Measurements from ENCODE around the gene GJD4. TPM values are rescaled to one million over a fixed set of nuclear protein-coding genes. Genes with fewer than 3 reads are reported as not detected.

Gene GJD4
- total RNA-seq, 1 donor, result under 0.01 TPM

DNA sequence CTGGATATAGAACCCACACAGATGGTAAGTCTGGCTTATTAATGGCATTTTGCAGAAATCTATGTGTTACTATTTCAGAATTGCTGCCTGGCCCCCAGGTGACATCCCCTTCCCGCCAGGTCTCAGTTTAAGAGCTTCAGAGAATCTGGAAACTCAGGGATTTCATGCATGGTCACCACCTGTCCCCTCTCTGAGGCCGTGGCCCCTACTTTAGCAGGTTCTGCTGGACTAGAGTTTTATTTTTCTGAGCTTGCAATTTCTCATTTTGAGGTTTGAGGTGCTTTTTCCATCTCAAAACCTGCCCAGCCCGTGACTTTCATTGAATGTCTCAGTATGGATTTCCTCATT, 24.7 kb upstream of the GJD4 start:
- Histone ChIP-seq H3K36me3 (ENCODE audit: insufficient read depth, low read length) (peaks cover 5% of the 10 kb centered on the region), H3K4me3 (ENCODE audit: insufficient read depth, low read length) (no peak overlapping the region), H3K4me1 (ENCODE audit: insufficient read depth, low read length) (peaks cover 8% of the 10 kb centered on the region), H3K27me3 (ENCODE audit: insufficient read depth, low read length) (no peaks in the 10 kb centered on the region), H2AFZ (ENCODE audit: low read length) (no peak overlapping the region), H3K4me2 (ENCODE audit: insufficient read depth, low read length) (no peak overlapping the region), H3K9me3 (ENCODE audit: low read depth, low read length) (no peaks in the 10 kb centered on the region), H4K20me1 (ENCODE audit: insufficient read depth, low read length) (no peaks in the 10 kb centered on the region), H3K27ac (ENCODE audit: low read depth, low read length) (no peak overlapping the region), H3K79me2 (ENCODE audit: insufficient read depth, low read length) (no peaks in the 10 kb centered on the region)
- no peak for DNase-seq (ENCODE audit: insufficient read length, low spot score, missing footprints)
- TF ChIP-seq, protein P1, sequence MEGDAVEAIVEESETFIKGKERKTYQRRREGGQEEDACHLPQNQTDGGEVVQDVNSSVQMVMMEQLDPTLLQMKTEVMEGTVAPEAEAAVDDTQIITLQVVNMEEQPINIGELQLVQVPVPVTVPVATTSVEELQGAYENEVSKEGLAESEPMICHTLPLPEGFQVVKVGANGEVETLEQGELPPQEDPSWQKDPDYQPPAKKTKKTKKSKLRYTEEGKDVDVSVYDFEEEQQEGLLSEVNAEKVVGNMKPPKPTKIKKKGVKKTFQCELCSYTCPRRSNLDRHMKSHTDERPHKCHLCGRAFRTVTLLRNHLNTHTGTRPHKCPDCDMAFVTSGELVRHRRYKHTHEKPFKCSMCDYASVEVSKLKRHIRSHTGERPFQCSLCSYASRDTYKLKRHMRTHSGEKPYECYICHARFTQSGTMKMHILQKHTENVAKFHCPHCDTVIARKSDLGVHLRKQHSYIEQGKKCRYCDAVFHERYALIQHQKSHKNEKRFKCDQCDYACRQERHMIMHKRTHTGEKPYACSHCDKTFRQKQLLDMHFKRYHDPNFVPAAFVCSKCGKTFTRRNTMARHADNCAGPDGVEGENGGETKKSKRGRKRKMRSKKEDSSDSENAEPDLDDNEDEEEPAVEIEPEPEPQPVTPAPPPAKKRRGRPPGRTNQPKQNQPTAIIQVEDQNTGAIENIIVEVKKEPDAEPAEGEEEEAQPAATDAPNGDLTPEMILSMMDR (IDR thresholded peaks at IDR 0.05; ENCODE audit: extremely low read depth, low read depth, low read length), result no peak

- Histone ChIP-seq H3K9me3 (ENCODE audit: low read depth, low read length) (no peaks in the 10 kb centered on the region), H3K27ac (ENCODE audit: low read depth, low read length) (no peak overlapping the region), H3K4me1 (ENCODE audit: insufficient read depth, low read length) (peaks cover 3% of the 10 kb centered on the region), H4K20me1 (ENCODE audit: insufficient read depth, low read length) (no peaks in the 10 kb centered on the region), H3K4me3 (ENCODE audit: insufficient read depth, low read length) (no peak overlapping the region), H3K27me3 (ENCODE audit: insufficient read depth, low read length) (no peaks in the 10 kb centered on the region), H2AFZ (ENCODE audit: low read length) (no peak overlapping the region), H3K4me2 (ENCODE audit: insufficient read depth, low read length) (no peak overlapping the region), H3K36me3 (ENCODE audit: insufficient read depth, low read length) (no peaks in the 10 kb centered on the region), H3K79me2 (ENCODE audit: insufficient read depth, low read length) (no peaks in the 10 kb centered on the region)
- no peak for DNase-seq (ENCODE audit: insufficient read length, low spot score, missing footprints)
- TF ChIP-seq, protein P1 (IDR thresholded peaks at IDR 0.05; ENCODE audit: extremely low read depth, low read depth, low read length), result no peak
These were observed 23.5 kb upstream of the GJD4 start for GRCh38 chr10:35581655-35582054.

GRCh38 chr10:35584946-35585345, 20.2 kb upstream of the GJD4 start:
- Histone ChIP-seq H3K4me3 (ENCODE audit: insufficient read depth, low read length) (no peak overlapping the region), H3K4me1 (ENCODE audit: insufficient read depth, low read length) (no peaks in the 10 kb centered on the region), H3K27me3 (ENCODE audit: insufficient read depth, low read length) (peaks cover 7% of the 10 kb centered on the region), H3K4me2 (ENCODE audit: insufficient read depth, low read length) (no peak overlapping the region), H3K36me3 (ENCODE audit: insufficient read depth, low read length) (no peaks in the 10 kb centered on the region), H3K27ac (ENCODE audit: low read depth, low read length) (no peak overlapping the region), H3K9me3 (ENCODE audit: low read depth, low read length) (no peaks in the 10 kb centered on the region), H3K79me2 (ENCODE audit: insufficient read depth, low read length) (no peaks in the 10 kb centered on the region), H4K20me1 (ENCODE audit: insufficient read depth, low read length) (no peaks in the 10 kb centered on the region), H2AFZ (ENCODE audit: low read length) (no peak overlapping the region)
- TF ChIP-seq, protein P1 (IDR thresholded peaks at IDR 0.05; ENCODE audit: extremely low read depth, low read depth, low read length), result no peak
- no peak for DNase-seq (ENCODE audit: insufficient read length, low spot score, missing footprints)

DNA sequence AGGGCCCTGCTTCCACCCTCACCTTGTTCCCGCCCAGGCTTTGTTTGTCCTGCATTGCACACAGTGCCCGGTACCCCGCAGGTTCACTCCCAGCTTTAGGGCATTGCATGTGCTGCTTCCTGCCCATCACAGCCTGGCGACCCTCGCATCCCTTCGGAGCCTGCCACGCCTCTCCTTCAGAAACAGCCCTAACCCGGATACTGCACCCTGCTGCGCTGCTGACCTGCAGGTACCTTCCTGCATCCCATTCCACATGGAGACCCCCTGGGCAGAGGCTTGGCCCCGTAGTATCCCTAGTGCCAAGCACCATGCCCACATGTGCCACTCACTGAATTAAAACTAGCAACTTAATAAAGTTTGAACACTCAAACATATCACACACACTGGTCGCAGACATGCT, 19.8 kb upstream of the GJD4 start:
- Histone ChIP-seq H4K20me1 (ENCODE audit: insufficient read depth, low read length) (no peaks in the 10 kb centered on the region), H3K36me3 (ENCODE audit: insufficient read depth, low read length) (no peaks in the 10 kb centered on the region), H2AFZ (ENCODE audit: low read length) (no peak overlapping the region), H3K4me1 (ENCODE audit: insufficient read depth, low read length) (no peaks in the 10 kb centered on the region), H3K27me3 (ENCODE audit: insufficient read depth, low read length) (peaks cover 7% of the 10 kb centered on the region), H3K4me2 (ENCODE audit: insufficient read depth, low read length) (no peak overlapping the region), H3K79me2 (ENCODE audit: insufficient read depth, low read length) (no peaks in the 10 kb centered on the region), H3K9me3 (ENCODE audit: low read depth, low read length) (no peaks in the 10 kb centered on the region), H3K27ac (ENCODE audit: low read depth, low read length) (no peak overlapping the region), H3K4me3 (ENCODE audit: insufficient read depth, low read length) (no peak overlapping the region)
- TF ChIP-seq, protein P1 (IDR thresholded peaks at IDR 0.05; ENCODE audit: extremely low read depth, low read depth, low read length), result no peak
- no peak for DNase-seq (ENCODE audit: insufficient read length, low spot score, missing footprints)
